ENCODE results near the gene PXDN.

- TF ChIP-seq CTCF (IDR thresholded peaks at IDR 0.05; ENCODE audit: borderline replicate concordance, extremely low read depth, low read length, poor library complexity, severe bottlenecking) = no peak
- no peak for TF ChIP-seq EZH2 (IDR thresholded peaks at IDR 0.05; ENCODE audit: borderline replicate concordance, low read depth, low read length, severe bottlenecking)
These were observed 32.8 kb upstream of the PXDN start for GRCh38 chr2:1777156-1777555.
